ENCODE results near the gene SLX4IP. TPM values are rescaled to one million over a fixed set of nuclear protein-coding genes. Genes with fewer than 3 reads are reported as not detected.

The SLX4IP gene
- total and polyA plus RNA-seq, 2 of the 13 experiments (the other 11 are each of a cell fraction or from before 2014, with no cell fraction given), result 3.6 to 7.3 TPM

DNA sequence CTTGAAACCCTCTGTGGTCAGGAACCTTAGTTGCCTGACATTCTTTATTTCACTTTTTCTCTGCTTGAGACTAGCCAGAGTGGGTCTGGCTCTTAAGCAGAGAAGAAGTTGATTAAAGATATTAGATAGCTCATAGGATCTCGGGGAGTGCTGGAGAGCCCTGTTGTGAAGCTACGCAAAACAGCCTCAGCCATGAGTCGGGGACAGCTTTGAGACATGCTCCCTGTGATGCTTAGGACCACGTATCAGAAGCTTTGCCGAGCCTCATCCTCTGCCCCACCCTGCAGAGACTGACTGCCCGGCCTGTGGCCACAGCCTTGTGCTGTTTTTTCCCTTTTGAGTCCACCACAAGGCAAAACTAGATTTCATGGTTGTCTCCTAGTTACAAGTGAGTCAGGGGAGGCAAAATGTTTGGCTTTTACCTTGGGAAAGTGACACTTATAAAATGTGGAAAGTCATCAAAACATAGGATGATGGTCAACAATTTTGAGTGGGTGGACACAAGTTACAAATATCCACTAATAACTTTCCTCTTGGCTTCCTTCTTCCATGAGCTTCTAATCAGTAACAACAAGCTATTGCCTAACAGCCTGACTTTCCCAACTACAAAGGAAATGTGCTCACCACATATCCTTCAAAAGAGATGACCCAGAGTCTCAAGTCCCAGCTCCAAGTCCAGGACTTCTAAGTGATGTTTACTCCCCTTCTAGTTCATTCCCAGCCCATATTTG is 130.3 kb downstream of the SLX4IP start (continued):
- TF ChIP-seq ZBTB38 (CRISPR knock-in tag; IDR thresholded peaks at IDR 0.05) (peak; percentile 83), JARID2 (CRISPR knock-in tag; IDR thresholded peaks at IDR 0.05; ENCODE audit: insufficient replicate concordance) (peak; percentile 78), HMG20A (CRISPR knock-in tag; IDR thresholded peaks at IDR 0.05; ENCODE audit: borderline replicate concordance) (peak; percentile 94), ZNF331 (CRISPR knock-in tag; IDR thresholded peaks at IDR 0.05) (peak; percentile 95), SALL2 (CRISPR knock-in tag; IDR thresholded peaks at IDR 0.05) (no peak), PLSCR1 (CRISPR knock-in tag; IDR thresholded peaks at IDR 0.05; ENCODE audit: borderline replicate concordance) (no peak; the same call in 1 of the 2 replicates), ZNF83 (CRISPR knock-in tag; IDR thresholded peaks at IDR 0.05; ENCODE audit: borderline replicate concordance) (0 out of 2 replicates have a peak, but pooled peaks have one; percentile 26), ZBTB14 (CRISPR knock-in tag; IDR thresholded peaks at IDR 0.05) (no peak), ZEB1 (IDR thresholded peaks at IDR 0.05; ENCODE audit: insufficient replicate concordance, low read depth) (peak; percentile 37), ZBTB7A (CRISPR knock-in tag; IDR thresholded peaks at IDR 0.05) (no peak), ZSCAN9 (CRISPR knock-in tag; IDR thresholded peaks at IDR 0.05; ENCODE audit: borderline replicate concordance) (peak; percentile 86; the same call in 1 of the 2 replicates), ZNF556 (CRISPR knock-in tag; IDR thresholded peaks at IDR 0.05; ENCODE audit: borderline replicate concordance) (peak; percentile 85; the same call in 1 of the 2 replicates), HOXA9 (CRISPR knock-in tag; IDR thresholded peaks at IDR 0.05; ENCODE audit: borderline replicate concordance) (no peak), KLF13 (CRISPR knock-in tag; IDR thresholded peaks at IDR 0.05) (no peak), ZNF136 (CRISPR knock-in tag; IDR thresholded peaks at IDR 0.05; ENCODE audit: low read depth) (peak; percentile 84; the same call in 1 of the 2 replicates), ZFX (CRISPR knock-in tag; IDR thresholded peaks at IDR 0.05; ENCODE audit: low read depth) (0 out of 2 replicates have a peak, but pooled peaks have one; percentile 20), PCBP2 (optimal IDR thresholded peaks at IDR 0.05; ENCODE audit: low read depth, low read length, poor library complexity, severe bottlenecking) (no peak), ATM (IDR thresholded peaks at IDR 0.05; ENCODE audit: borderline replicate concordance) (peak; percentile 57; the same call in 1 of the 2 replicates), ZNF44 (CRISPR knock-in tag; IDR thresholded peaks at IDR 0.05) (peak; percentile 77; the same call in 1 of the 2 replicates), U2AF1 (optimal IDR thresholded peaks at IDR 0.05; ENCODE audit: low read depth, low read length) (no peak), ZNF7 (CRISPR knock-in tag; IDR thresholded peaks at IDR 0.05) (peak; percentile 43; the same call in 1 of the 2 replicates)
- TF ChIP-seq, protein P1, sequence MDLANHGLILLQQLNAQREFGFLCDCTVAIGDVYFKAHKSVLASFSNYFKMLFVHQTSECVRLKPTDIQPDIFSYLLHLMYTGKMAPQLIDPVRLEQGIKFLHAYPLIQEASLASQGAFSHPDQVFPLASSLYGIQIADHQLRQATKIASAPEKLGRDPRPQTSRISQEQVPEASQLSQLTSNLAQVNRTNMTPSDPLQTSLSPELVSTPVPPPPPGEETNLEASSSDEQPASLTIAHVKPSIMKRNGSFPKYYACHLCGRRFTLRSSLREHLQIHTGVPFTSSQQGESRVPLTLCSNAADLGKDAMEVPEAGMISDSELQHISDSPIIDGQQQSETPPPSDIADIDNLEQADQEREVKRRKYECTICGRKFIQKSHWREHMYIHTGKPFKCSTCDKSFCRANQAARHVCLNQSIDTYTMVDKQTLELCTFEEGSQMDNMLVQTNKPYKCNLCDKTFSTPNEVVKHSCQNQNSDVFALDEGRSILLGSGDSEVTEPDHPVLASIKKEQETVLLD (CRISPR knock-in tag; IDR thresholded peaks at IDR 0.05; ENCODE audit: low read depth), result no peak
- TF ChIP-seq, protein P2, sequence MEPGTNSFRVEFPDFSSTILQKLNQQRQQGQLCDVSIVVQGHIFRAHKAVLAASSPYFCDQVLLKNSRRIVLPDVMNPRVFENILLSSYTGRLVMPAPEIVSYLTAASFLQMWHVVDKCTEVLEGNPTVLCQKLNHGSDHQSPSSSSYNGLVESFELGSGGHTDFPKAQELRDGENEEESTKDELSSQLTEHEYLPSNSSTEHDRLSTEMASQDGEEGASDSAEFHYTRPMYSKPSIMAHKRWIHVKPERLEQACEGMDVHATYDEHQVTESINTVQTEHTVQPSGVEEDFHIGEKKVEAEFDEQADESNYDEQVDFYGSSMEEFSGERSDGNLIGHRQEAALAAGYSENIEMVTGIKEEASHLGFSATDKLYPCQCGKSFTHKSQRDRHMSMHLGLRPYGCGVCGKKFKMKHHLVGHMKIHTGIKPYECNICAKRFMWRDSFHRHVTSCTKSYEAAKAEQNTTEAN (CRISPR knock-in tag; conservative IDR thresholded peaks at IDR 0.05), result no peak
- TF ChIP-seq, protein P3, sequence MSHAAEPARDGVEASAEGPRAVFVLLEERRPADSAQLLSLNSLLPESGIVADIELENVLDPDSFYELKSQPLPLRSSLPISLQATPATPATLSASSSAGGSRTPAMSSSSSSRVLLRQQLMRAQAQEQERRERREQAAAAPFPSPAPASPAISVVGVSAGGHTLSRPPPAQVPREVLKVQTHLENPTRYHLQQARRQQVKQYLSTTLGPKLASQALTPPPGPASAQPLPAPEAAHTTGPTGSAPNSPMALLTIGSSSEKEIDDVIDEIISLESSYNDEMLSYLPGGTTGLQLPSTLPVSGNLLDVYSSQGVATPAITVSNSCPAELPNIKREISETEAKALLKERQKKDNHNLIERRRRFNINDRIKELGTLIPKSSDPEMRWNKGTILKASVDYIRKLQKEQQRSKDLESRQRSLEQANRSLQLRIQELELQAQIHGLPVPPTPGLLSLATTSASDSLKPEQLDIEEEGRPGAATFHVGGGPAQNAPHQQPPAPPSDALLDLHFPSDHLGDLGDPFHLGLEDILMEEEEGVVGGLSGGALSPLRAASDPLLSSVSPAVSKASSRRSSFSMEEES (CRISPR knock-in tag; IDR thresholded peaks at IDR 0.05), result peak; percentile 95
